Pancreas (tissue), 10 donors: ENCODE measurements around the gene TDRD7. TPM values are rescaled to one million over a fixed set of nuclear protein-coding genes. Genes with fewer than 3 reads are reported as not detected.
A peak's percentile ranks its signal among the peaks of the same experiment; 100 is the strongest.

Experiments
- ATAC-seq, 4 donors: fragments of 200-7000 bp; cut with Tn5 transposase; one replicate each; pipeline versions ENCODE4 v1.8.0 to v1.9.1; 2020; ENCODE audit warnings: mild to moderate bottlenecking in 4 of 4, moderate library complexity in 4 of 4
- DNase-seq, 6 donors: peaks; one replicate each; pipeline ENCODE4 v3.0.0-alpha.2; 2020
- FAIRE-seq: peaks from 2 replicates; lab custom pipeline; 2012; peaks lifted over from hg19 to GRCh38; lab: Jason Lieb, UNC
- H3K27ac ChIP-seq, 4 donors: fragments of 200-600 bp; sonication (generic); 1 replicate in 3 of 4; 2 replicates in 1 of 4; pipeline versions ENCODE4 v1.5.0 to v1.8.0; 2020
- H3K27me3 ChIP-seq, 4 donors: fragments of 200-600 bp; one replicate each; pipeline ENCODE4 v1.8.0; 2021
- H3K36me3 ChIP-seq, 3 donors: fragments of 200-600 bp; sonication (generic) in 1 of 3; one replicate each; pipeline versions ENCODE4 v1.5.0 to v1.8.0; 2020 to 2021
- H3K4me1 ChIP-seq, 3 donors: fragments of 200-600 bp; one replicate each; pipeline ENCODE4 v1.8.0; 2021
- H3K4me3 ChIP-seq, 4 donors: fragments of 200-600 bp; sonication (generic) in 2 of 4; one replicate each; pipeline versions ENCODE4 v1.5.0 to v1.8.0; 2020 to 2021
- H3K9me3 ChIP-seq, 4 donors: fragments of 200-600 bp; one replicate each; pipeline ENCODE4 v1.8.0; 2021
- WGBS, 2 donors: extraction: QIAGEN DNeasy Blood & Tissue Kit; methylation state at CpG; one replicate each; pipeline ENCODE4 v1.1.7; 2013; 5-methylcytosine and 5-hydroxymethylcytosine counted together
- intact Hi-C, 3 donors: fragments of 100-400 bp; cut with DNase I; formaldehyde crosslinking; loops; one replicate each; pipeline versions ENCODE4 v1.11.1 to v1.14.2; 2022
- polyA plus RNA-seq, 2 donors: library from polyadenylated mRNA; stranded (reverse); fragments of 200-250 nt; gene quantifications; one replicate each; pipeline ENCODE4 v1.2.3, GENCODE V29; 2013
- total RNA-seq, 6 donors: library from RNA; stranded (reverse); fragmentation: NEBNext Ultra II Directional in 4 of 6; extraction: Animal tissue kit (Norgen Biotek cat#: 25700) in 4 of 6; gene quantifications; one replicate each; pipeline versions ENCODE4 v1.2.1 to v1.2.4, GENCODE V29; 2021 to 2023
- TF ChIP-seq, protein P1 (sequence below), 4 donors: fragments of 200-600 bp; sonication (generic) in 3 of 4; IDR thresholded peaks; one replicate each; pipeline versions ENCODE4 v1.5.0 to v1.8.0; 2021; ENCODE audit warnings: antibody characterized with exemption in 4 of 4
- donor health status: healthy with polysubstance abuse.
- donor health status: DM: no; HTN: no; CAD: no; lungs with moderate emphysema.
- donor health status: DM: no; HTN: no; CAD: no.
- donor health status: control.
- donor health status: control.
- donor health status: Bipolar disorder and iron deficiency.
- donor health status: DM: yes; HTN: yes; CAD: no.
- donor health status: DM: no; HTN: no; CAD: no.
- donor health status: DM: no; HTN: no; CAD: no.
- donor health status: DM: yes; HTN: yes; CAD: no.

The TDRD7 gene
- total and polyA plus RNA-seq, 8 donors = 3.4 to 9.5 (median 4.7) TPM

DNA sequence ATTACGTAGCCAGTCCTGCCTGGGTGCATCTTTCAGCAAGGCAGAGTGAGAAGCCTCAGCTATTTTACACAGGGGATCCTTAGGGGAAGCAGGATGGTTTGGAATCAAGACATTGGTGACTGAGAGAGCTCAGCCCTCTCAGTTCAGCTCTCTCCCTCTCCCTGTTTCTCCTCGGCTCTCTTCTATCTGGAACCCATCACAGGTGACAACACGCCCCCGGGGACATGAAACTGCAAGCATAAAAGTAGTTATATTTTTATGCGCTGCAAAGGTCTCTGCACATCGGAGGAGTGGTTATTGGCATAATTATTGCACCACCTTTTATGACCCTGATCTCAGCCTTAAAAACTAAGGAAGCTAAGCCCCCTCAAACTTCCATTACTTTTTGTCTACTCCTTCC is 103.8 kb downstream of the TDRD7 start:
- Histone ChIP-seq H3K27ac (no peak overlapping the region), H3K27me3 (no peaks in the 10 kb centered on the region), H3K9me3 (no peaks in the 10 kb centered on the region), H3K4me3 (no peak overlapping the region), H3K4me1 (peaks cover 0 to 9% (median 0%) of the 10 kb centered on the region in 3 donors), H3K36me3 (no peaks in the 10 kb centered on the region)
- WGBS, 2 donors = 84 to 90% methylated on average over 6 of the region's 6 CpGs
- TF ChIP-seq, protein P1, sequence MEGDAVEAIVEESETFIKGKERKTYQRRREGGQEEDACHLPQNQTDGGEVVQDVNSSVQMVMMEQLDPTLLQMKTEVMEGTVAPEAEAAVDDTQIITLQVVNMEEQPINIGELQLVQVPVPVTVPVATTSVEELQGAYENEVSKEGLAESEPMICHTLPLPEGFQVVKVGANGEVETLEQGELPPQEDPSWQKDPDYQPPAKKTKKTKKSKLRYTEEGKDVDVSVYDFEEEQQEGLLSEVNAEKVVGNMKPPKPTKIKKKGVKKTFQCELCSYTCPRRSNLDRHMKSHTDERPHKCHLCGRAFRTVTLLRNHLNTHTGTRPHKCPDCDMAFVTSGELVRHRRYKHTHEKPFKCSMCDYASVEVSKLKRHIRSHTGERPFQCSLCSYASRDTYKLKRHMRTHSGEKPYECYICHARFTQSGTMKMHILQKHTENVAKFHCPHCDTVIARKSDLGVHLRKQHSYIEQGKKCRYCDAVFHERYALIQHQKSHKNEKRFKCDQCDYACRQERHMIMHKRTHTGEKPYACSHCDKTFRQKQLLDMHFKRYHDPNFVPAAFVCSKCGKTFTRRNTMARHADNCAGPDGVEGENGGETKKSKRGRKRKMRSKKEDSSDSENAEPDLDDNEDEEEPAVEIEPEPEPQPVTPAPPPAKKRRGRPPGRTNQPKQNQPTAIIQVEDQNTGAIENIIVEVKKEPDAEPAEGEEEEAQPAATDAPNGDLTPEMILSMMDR (IDR thresholded peaks at IDR 0.05) = no peak
- intact Hi-C loops = no loop called here
- FAIRE-seq = no peak
- no peak for ATAC-seq
- DNase-seq = no peak

GRCh38 chr9:97516111-97516510 is 104.2 kb downstream of the TDRD7 start:
- DNase-seq (no peak), FAIRE-seq (no peak), ATAC-seq (no peak)
- intact Hi-C loops = no loop called here
- 89 to 91% methylated on average over 8 of the region's 8 CpGs for WGBS, 2 donors
- Histone ChIP-seq H3K4me1 (peaks cover 0 to 9% (median 0%) of the 10 kb centered on the region in 3 donors), H3K4me3 (no peak overlapping the region), H3K36me3 (no peaks in the 10 kb centered on the region), H3K27me3 (no peaks in the 10 kb centered on the region), H3K27ac (no peak overlapping the region), H3K9me3 (no peaks in the 10 kb centered on the region)
- TF ChIP-seq, protein P1 (IDR thresholded peaks at IDR 0.05) = no peak

DNA sequence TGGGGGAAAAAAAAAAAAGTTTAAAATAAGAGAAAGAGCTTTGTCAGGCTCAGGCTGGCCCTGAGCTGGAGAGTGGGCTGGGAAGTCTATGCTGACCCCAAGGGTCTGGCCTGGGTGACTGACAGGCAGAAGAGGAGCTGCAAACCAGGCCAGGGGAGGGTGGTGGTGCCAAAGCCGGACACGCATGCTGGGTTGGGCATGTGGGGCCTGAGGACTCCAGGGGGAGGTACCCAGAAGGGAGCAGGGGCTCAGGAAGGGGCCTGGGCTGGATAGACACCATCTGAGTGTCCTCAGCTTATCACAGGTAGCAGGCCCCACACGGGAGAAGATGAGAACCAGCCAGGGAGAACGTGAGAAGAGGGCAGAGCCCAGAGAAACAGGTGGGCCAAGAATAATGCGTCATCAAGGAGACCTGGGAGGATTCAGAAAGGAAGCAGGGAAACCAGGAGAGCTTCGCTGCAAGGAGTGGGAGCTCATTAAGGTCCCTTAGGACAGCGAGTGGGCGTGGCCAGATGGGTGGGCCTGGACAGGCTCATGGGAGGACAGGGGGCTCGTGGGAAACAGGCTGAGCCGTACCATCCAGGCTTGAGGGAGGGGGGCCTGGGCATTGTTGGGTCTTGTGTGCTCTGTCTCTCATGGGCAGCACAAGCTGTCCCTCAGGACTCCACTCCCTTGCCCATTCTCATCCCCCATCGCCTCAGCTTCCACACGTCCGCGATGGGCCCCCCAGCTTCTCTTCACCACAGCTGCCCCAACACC is 105.6 kb downstream of the TDRD7 start:
- no peak for FAIRE-seq
- H3K9me3 ChIP-seq = no peaks in the 10 kb centered on the region
- no peak overlapping the region for H3K27ac ChIP-seq
- no peaks in the 10 kb centered on the region for H3K36me3 ChIP-seq
- ATAC-seq = no peak
- no peak overlapping the region for H3K4me3 ChIP-seq
- H3K27me3 ChIP-seq = no peaks in the 10 kb centered on the region
- DNase-seq = no peak
- TF ChIP-seq, protein P1 (IDR thresholded peaks at IDR 0.05) = no peak
- WGBS, 2 donors = 82 to 89% methylated on average over 14 of the region's 14 CpGs
- intact Hi-C loops = no loop called here
- H3K4me1 ChIP-seq = peaks cover 0 to 5% (median 0%) of the 10 kb centered on the region in 3 donors

- ATAC-seq (peak in 1 of 4 donors; percentile 13), DNase-seq (no peak), FAIRE-seq (no peak)
- Histone ChIP-seq H3K4me1 (peaks cover 0 to 5% (median 0%) of the 10 kb centered on the region in 3 donors), H3K4me3 (no peak overlapping the region), H3K9me3 (no peaks in the 10 kb centered on the region), H3K36me3 (no peaks in the 10 kb centered on the region), H3K27ac (peak overlapping the region in 1 of 4 donors; percentile 62), H3K27me3 (no peaks in the 10 kb centered on the region)
- 85 to 89% methylated on average over 9 of the region's 9 CpGs for WGBS, 2 donors
- intact Hi-C loops = no loop called here
- TF ChIP-seq, protein P1 (IDR thresholded peaks at IDR 0.05) = no peak
Observed at GRCh38 chr9:97518166-97518908, 106.4 kb downstream of the TDRD7 start.
